GM21529 (cell line): Measurements from ENCODE around the gene IRAK1.

Experiments
- ATAC-seq: cut with Tn5 transposase; IDR thresholded peaks from one replicate; pipeline ENCODE4 v1.9.1; 2021; ENCODE audit not compliant: unreplicated experiment

IRAK1 gene

GRCh38 chrX:154040863-154041262, 21.2 kb upstream of the IRAK1 start:
- ATAC-seq: no peak

- no peak for ATAC-seq
Observed at GRCh38 chrX:154040307-154040756, 20.6 kb upstream of the IRAK1 start.

- ATAC-seq: no peak
Observed at GRCh38 chrX:154039577-154039976, 19.9 kb upstream of the IRAK1 start.

- ATAC-seq: no peak
Observed at GRCh38 chrX:154038656-154039055, 19.0 kb upstream of the IRAK1 start.

- ATAC-seq: no peak
Observed at GRCh38 chrX:154037754-154038153, 18.1 kb upstream of the IRAK1 start.

- no peak for ATAC-seq
Observed at GRCh38 chrX:154036513-154036912, 16.8 kb upstream of the IRAK1 start.

- no peak for ATAC-seq
Observed at GRCh38 chrX:154033848-154034247, 14.1 kb upstream of the IRAK1 start.

GRCh38 chrX:154032653-154033052, 13.0 kb upstream of the IRAK1 start:
- ATAC-seq: no peak

- no peak for ATAC-seq
Observed at GRCh38 chrX:154032160-154032559, 12.5 kb upstream of the IRAK1 start.

GRCh38 chrX:154030715-154031305, 11.1 kb upstream of the IRAK1 start:
- ATAC-seq: no peak

GRCh38 chrX:154030266-154030665, 10.6 kb upstream of the IRAK1 start:
- ATAC-seq: no peak

- ATAC-seq: no peak
Observed at GRCh38 chrX:154029439-154029838, 9.7 kb upstream of the IRAK1 start.

- no peak for ATAC-seq
Observed at GRCh38 chrX:154028502-154029184, 8.9 kb upstream of the IRAK1 start.

- no peak for ATAC-seq
Observed at GRCh38 chrX:154027986-154028385, 8.3 kb upstream of the IRAK1 start.

- no peak for ATAC-seq
Observed at GRCh38 chrX:154027022-154027402, 7.3 kb upstream of the IRAK1 start.

- ATAC-seq: no peak
Observed at GRCh38 chrX:154026136-154027021, 6.7 kb upstream of the IRAK1 start.

GRCh38 chrX:154025230-154025629, 5.5 kb upstream of the IRAK1 start:
- ATAC-seq: no peak

GRCh38 chrX:154024271-154024670, 4.6 kb upstream of the IRAK1 start:
- ATAC-seq: no peak

- no peak for ATAC-seq
Observed at GRCh38 chrX:154023276-154024000, 3.7 kb upstream of the IRAK1 start.

- no peak for ATAC-seq
Observed at GRCh38 chrX:154022108-154022507, 2.4 kb upstream of the IRAK1 start.

- no peak for ATAC-seq
Observed at GRCh38 chrX:154021131-154021611, 1.5 kb upstream of the IRAK1 start.
